Spleen (tissue), 11 donors: Measurements from ENCODE around the gene TCTN1. TPM values are rescaled to one million over a fixed set of nuclear protein-coding genes. Genes with fewer than 3 reads are reported as not detected.

Experiments
- DNase-seq: peaks from one replicate; pipeline ENCODE4 v3.0.0-alpha.2; 2020
- H3K27ac ChIP-seq, 8 donors: fragments of 200-600 bp; sonication (generic) in 7 of 8; 1 replicate in 4 of 8; 2 replicates in 4 of 8; pipeline versions ENCODE4 v1.5.0 to v1.8.0; 2016 to 2021; ENCODE audit warnings: inconsistent platforms in 4 of 8, mild to moderate bottlenecking in 4 of 8, moderate library complexity in 1 of 8
- H3K27me3 ChIP-seq, 7 donors: fragments of 200-600 bp; sonication (generic) in 6 of 7; replicated peaks in 1 of 7; 1 replicate in 4 of 7; 2 replicates in 3 of 7; pipeline versions ENCODE4 v1.5.0 to v1.8.0; 2016 to 2021; ENCODE audit warnings: inconsistent platforms in 3 of 7, mild to moderate bottlenecking in 1 of 7
- H3K36me3 ChIP-seq, 6 donors: fragments of 200-600 bp; sonication (generic) in 5 of 6; 1 replicate in 4 of 6; 2 replicates in 2 of 6; pipeline versions ENCODE4 v1.5.0 to v1.8.0; 2016 to 2021; ENCODE audit warnings: inconsistent platforms in 2 of 6
- H3K4me1 ChIP-seq, 6 donors: fragments of 200-600 bp; sonication (generic) in 5 of 6; 1 replicate in 3 of 6; 2 replicates in 3 of 6; pipeline versions ENCODE4 v1.5.0 to v1.8.0; 2016 to 2021; ENCODE audit warnings: inconsistent platforms in 3 of 6
- H3K4me3 ChIP-seq, 8 donors: fragments of 200-600 bp; sonication (generic) in 7 of 8; 1 replicate in 4 of 8; 2 replicates in 4 of 8; pipeline versions ENCODE4 v1.5.0 to v1.8.0; 2016 to 2021; ENCODE audit warnings: inconsistent platforms in 4 of 8, mild to moderate bottlenecking in 4 of 8, moderate library complexity in 2 of 8
- H3K9me3 ChIP-seq, 8 donors: fragments of 200-600 bp; sonication (generic) in 7 of 8; 1 replicate in 4 of 8; 2 replicates in 4 of 8; pipeline versions ENCODE4 v1.5.0 to v1.8.0; 2016 to 2021; ENCODE audit warnings: inconsistent platforms in 4 of 8
- POLR2A ChIP-seq, 3 donors: fragments of 450-650 bp; IDR thresholded peaks; one replicate each; pipeline ENCODE4 v1.5.1; 2017; ENCODE audit warnings: antibody characterized with exemption in 3 of 3, mild to moderate bottlenecking in 1 of 3
- POLR2AphosphoS5 ChIP-seq, 3 donors: sonication (generic); formaldehyde crosslinking; IDR thresholded peaks; one replicate each; pipeline ENCODE4 v1.5.1; 2017; ENCODE audit warnings: antibody characterized with exemption in 3 of 3
- WGBS, 5 donors: extraction: QIAGEN DNeasy Blood & Tissue Kit in 3 of 5; methylation state at CpG; one replicate each; pipeline versions ENCODE4 v1.1.5 to v1.1.7; 2013 to 2018; 5-methylcytosine and 5-hydroxymethylcytosine counted together
- intact Hi-C: fragments of 100-400 bp; cut with DNase I; formaldehyde crosslinking; loops from one replicate; pipeline ENCODE4 v1.15.0; 2023; ENCODE audit warnings: low total_unique reads
- polyA plus RNA-seq, 3 donors: library from polyadenylated mRNA; stranded (reverse); fragments of 200-250 nt; gene quantifications; one replicate each; pipeline ENCODE4 v1.2.1, GENCODE V29; 2013
- total RNA-seq, 7 donors: library from RNA; depleted of rRNA in 3 of 7; stranded (reverse); fragments of >200 nt in 3 of 7; fragmentation: NEBNext Ultra II Directional in 4 of 7; extraction: Animal tissue kit (Norgen Biotek cat#: 25700) in 4 of 7; gene quantifications; one replicate each; pipeline versions ENCODE4 v1.1.0 to v1.2.1, GENCODE V29; 2016 to 2021
- TF ChIP-seq, protein P1 (sequence below), 11 experiments: fragments of 200-600 bp in 7 of 11; fragments of 450-650 bp in 4 of 11; sonication (generic) in 4 of 11; IDR thresholded peaks in 8 of 11; conservative IDR thresholded peaks in 3 of 11; 1 replicate in 7 of 11; 2 replicates in 4 of 11; pipeline versions ENCODE4 v1.4.0 to v1.8.0; 2016 to 2021; ENCODE audit warnings: antibody characterized with exemption in 11 of 11, inconsistent platforms in 4 of 11, mild to moderate bottlenecking in 1 of 11
- donor health status: healthy with polysubstance abuse.
- donor health status: DM: no; HTN: no; CAD: no; lungs with moderate emphysema.
- donor health status: DM: no; HTN: no; CAD: no.
- donor health status: Bipolar disorder and iron deficiency.
- donor health status: healthy.
- donor health status: DM: no; HTN: no; CAD: no.
- donor health status: DM: yes; HTN: yes; CAD: no.

Gene TCTN1
- total and polyA plus RNA-seq, 10 donors: 8.4 to 30.8 (median 24.2) TPM

DNA sequence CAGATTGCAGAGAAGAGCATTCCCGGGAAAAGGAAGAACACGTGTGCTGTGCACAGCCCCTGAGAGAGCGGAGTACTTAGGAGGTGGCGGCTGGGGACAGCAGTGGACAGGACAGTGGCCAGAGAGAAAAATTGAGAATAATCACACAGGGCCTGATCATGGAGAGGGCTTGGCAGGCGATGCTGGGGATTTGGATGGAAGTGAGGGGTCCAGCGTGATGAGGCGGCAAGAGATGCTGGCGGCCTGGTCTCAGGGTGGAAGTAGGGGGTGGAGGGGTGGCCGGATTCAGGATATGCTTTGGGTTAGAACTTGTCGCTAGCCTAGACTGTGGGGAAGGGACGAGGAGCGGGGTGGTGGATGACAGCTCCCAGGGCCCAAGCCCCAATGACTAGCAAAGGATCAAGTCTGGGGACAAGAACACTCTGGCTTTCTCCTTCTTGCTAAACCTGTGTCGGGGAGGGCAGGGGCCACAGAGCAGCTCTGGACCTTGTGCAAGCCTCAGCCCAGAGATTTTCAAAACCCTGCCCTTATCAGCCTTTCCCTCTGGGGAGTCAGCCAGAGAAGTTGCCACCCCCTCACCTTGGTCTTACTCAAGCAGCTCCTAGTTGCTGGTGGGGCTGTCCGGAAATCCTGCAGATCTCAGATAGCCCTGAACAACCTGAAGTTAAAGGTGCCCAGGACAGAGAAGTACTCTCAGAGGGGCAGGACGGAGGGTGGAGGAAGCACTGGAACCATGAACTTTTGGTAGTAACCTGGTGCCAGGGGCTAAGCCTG, 73.7 kb downstream of the TCTN1 start:
- Histone ChIP-seq H3K9me3 (no peaks in the 10 kb centered on the region), H3K4me1 (peaks cover 10 to 99% (median 57%) of the 10 kb centered on the region in 6 donors), H3K36me3 (peaks cover 0 to 33% (median 0%) of the 10 kb centered on the region in 6 donors), H3K27ac (peak overlapping the region in 5 of 8 donors; percentile 78 to 94 (median 89)), H3K4me3 (peak overlapping the region; percentile 54 to 85 (median 71)), H3K27me3 (peaks cover 0 to 11% (median 0%) of the 10 kb centered on the region in 7 donors)
- 73 to 80% (median 76%) methylated on average over 14 to 15 of the region's 15 CpGs for WGBS, 5 donors
- DNase-seq: peak; percentile 72
- intact Hi-C loops: no loop called here
- TF ChIP-seq POLR2AphosphoS5 (IDR thresholded peaks at IDR 0.05) (peak in 1 of 3 donors; percentile 29), POLR2A (IDR thresholded peaks at IDR 0.05) (no peak)

DNA sequence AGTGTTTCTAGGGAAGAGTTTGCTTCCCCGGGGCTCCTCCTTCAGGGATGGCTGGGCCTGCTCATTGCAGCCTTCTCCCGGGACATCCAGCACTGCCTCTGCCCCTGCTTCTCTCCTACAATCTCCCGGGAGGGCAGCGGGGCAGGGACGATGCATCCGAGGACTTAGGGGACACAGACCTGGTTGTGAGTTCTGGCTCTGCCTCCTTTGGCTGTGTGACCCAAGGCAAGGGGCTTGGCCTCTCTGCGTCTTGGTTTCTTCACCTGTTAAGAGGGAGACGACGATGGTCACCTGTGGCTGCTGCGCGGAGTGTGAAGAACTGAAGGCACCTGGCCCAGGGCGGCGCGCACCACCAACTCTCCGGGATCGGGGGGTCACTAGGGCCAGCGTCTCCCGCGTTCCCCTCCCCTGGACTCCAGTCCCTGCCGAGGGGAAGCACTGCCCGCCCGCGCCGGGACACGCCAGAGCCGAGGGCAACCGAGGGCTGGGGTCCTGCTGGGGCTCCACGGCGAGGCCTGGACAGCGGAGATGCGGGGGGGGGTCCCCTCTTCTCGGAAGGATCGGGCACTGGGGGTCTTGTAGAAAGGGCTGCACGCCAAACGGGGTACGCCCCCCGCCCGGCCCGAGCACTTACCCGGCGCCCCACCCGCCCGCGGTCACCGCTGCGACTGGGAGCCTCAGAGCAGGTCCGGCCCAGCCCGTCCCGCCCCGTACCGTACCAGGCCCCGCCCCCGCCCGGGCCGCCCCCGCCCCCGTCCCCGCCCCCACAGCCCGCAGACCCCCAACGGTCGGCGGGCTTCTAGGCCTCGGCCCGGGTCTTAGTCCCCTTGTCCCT, 74.7 kb downstream of the TCTN1 start, which contains the start of gene HVCN1:
HVCN1 (minus strand) TSS at position 670 of the 835 bp plus-strand sequence. CDS start 5,870 bp downstream, outside the sequence.
- peak within 1 kb of the TSS; percentile 69 to 94 (median 84) for H3K27ac ChIP-seq
- H3K27me3 ChIP-seq: peaks cover 0 to 11% (median 0%) of the 10 kb centered on the region in 7 donors
- 5 to 33% (median 7%) methylated on average over 2 to 64 of the region's 64 CpGs for WGBS, 5 donors
- DNase-seq: peak; percentile 93
- H3K9me3 ChIP-seq: no peaks in the 10 kb centered on the region
- intact Hi-C loops: no loop called here
- peaks cover 12 to 100% (median 64%) of the 10 kb centered on the region in 6 donors for H3K4me1 ChIP-seq
- H3K4me3 ChIP-seq: peak within 1 kb of the TSS; percentile 54 to 85 (median 71)
- TF ChIP-seq POLR2A (IDR thresholded peaks at IDR 0.05) (peak in 1 of 3 donors; percentile 9), POLR2AphosphoS5 (IDR thresholded peaks at IDR 0.05) (peak in 2 of 3 donors; percentile 2 to 42)
- TF ChIP-seq, protein P1, sequence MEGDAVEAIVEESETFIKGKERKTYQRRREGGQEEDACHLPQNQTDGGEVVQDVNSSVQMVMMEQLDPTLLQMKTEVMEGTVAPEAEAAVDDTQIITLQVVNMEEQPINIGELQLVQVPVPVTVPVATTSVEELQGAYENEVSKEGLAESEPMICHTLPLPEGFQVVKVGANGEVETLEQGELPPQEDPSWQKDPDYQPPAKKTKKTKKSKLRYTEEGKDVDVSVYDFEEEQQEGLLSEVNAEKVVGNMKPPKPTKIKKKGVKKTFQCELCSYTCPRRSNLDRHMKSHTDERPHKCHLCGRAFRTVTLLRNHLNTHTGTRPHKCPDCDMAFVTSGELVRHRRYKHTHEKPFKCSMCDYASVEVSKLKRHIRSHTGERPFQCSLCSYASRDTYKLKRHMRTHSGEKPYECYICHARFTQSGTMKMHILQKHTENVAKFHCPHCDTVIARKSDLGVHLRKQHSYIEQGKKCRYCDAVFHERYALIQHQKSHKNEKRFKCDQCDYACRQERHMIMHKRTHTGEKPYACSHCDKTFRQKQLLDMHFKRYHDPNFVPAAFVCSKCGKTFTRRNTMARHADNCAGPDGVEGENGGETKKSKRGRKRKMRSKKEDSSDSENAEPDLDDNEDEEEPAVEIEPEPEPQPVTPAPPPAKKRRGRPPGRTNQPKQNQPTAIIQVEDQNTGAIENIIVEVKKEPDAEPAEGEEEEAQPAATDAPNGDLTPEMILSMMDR (IDR thresholded peaks at IDR 0.05 in 8 of 11, conservative IDR thresholded peaks at IDR 0.05 in 3 of 11): no peak
- H3K36me3 ChIP-seq: peaks cover 0 to 23% (median 0%) of the 10 kb centered on the region in 6 donors

DNA sequence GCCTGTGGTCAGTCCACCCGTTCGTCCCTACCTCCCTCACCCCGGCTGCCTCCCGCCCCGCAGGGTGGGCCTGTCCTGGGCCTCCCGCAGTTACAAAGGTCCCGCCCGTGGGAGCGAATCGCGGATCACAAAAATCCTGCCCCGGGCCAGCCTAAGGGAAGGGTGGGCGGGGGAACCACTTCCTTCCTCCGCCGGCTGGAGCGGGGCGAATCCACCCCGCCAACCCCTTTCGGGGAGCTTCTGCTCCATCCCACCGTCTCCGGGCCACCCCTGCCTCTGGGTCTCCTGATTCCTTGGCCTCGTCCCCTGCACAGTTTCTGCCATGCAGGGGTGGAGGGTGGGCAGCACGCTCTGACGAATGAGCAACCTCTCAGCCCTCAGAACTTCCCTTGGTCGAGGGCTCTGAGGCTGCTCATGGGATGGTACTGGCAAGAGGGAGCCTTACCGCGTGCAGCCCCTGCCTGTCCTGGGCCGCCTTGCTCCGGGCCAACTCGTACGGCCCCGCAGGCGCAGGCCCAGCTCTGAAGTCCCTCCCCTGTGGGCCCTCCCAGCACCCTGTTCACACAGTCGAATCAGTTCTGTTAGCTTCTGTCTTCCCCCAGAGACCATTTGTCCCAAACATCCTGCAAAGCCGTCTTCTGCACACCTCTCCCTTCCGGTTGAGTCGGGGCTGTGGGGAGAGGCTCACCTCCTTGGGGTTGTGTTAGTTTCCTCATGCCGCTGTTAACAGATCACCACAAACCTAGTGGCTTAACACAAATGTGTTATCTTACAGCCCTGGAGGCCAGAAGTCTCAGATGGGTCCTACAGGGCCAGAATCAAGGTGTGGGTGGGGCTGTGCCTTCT, 75.6 kb downstream of the TCTN1 start:
- WGBS, 5 donors: 0 to 2% (median 1%) methylated on average over 26 to 38 of the region's 38 CpGs
- intact Hi-C loops: loop anchor here (10.0 kb wide), 1 partner anchor 75 kb away; the partner anchor contains the start of gene TCTN1
- Histone ChIP-seq H3K9me3 (no peaks in the 10 kb centered on the region), H3K36me3 (peaks cover 0 to 16% (median 0%) of the 10 kb centered on the region in 6 donors), H3K27ac (peak overlapping the region; percentile 69 to 94 (median 84)), H3K4me3 (peak overlapping the region; percentile 54 to 85 (median 71)), H3K27me3 (peaks cover 0 to 11% (median 0%) of the 10 kb centered on the region in 7 donors), H3K4me1 (peaks cover 21 to 100% (median 69%) of the 10 kb centered on the region in 6 donors)
- TF ChIP-seq POLR2A (IDR thresholded peaks at IDR 0.05) (peak in 1 of 3 donors; percentile 30), POLR2AphosphoS5 (IDR thresholded peaks at IDR 0.05) (peak; percentile 55 to 80 (median 80))
- TF ChIP-seq, protein P1 (IDR thresholded peaks at IDR 0.05 in 8 of 11, conservative IDR thresholded peaks at IDR 0.05 in 3 of 11): no peak
- peak; percentile 91 for DNase-seq

DNA sequence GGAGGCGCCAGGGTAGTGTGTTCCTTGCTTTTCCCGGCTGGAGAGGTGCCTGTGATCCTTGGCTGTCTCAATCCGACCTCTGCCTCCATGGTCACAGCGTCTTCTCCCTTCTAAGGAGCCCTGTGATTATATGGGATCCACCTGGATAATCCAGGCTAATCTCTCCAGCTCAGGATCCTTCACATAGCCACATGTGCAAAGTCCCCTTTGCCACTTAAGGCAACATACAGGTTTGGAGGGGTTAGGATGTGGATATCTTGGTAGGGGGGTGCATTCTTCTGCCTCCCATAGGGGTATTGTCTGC, 76.2 kb downstream of the TCTN1 start:
- peak overlapping the region in 3 of 8 donors; percentile 78 to 83 (median 79) for H3K4me3 ChIP-seq
- no peak for DNase-seq
- H3K27me3 ChIP-seq: peaks cover 0 to 11% (median 0%) of the 10 kb centered on the region in 7 donors
- 61 to 72% (median 69%) methylated on average over 4 of the region's 4 CpGs for WGBS, 5 donors
- no peaks in the 10 kb centered on the region for H3K9me3 ChIP-seq
- H3K4me1 ChIP-seq: peaks cover 22 to 100% (median 70%) of the 10 kb centered on the region in 6 donors
- peak overlapping the region in 7 of 8 donors; percentile 78 to 94 (median 84) for H3K27ac ChIP-seq
- peaks cover 0 to 12% (median 0%) of the 10 kb centered on the region in 6 donors for H3K36me3 ChIP-seq
- intact Hi-C loops: loop anchor here (10.0 kb wide), 1 partner anchor 75 kb away; the partner anchor contains the start of gene TCTN1
- TF ChIP-seq POLR2AphosphoS5 (IDR thresholded peaks at IDR 0.05): no peak
- TF ChIP-seq, protein P1 (IDR thresholded peaks at IDR 0.05 in 8 of 11, conservative IDR thresholded peaks at IDR 0.05 in 3 of 11): no peak
- no peak for TF ChIP-seq POLR2A (IDR thresholded peaks at IDR 0.05)
